IMR-90 (cell line): ENCODE data around the gene MARCHF9. TPM values are rescaled to one million over a fixed set of nuclear protein-coding genes. Genes with fewer than 3 reads are reported as not detected.

Source experiments
- ATAC-seq: fragments of 200-7000 bp; cut with Tn5 transposase; 2 replicates; pipeline ENCODE4 v1.9.1; 2020; ENCODE audit warnings: low read depth, mild to moderate bottlenecking, moderate library complexity
- BruUV-seq: library from RNA; stranded (reverse); fragments of 400-500 nt; replicated peaks from 2 replicates; lab custom pipeline; 2021; lab: Mats Ljungman, UMichigan
- CTCF ChIA-PET: fragments of 300-600 bp; formaldehyde crosslinking; extraction: SDS; loops from one replicate; lab custom pipeline; 2021; ENCODE audit warnings: antibody characterized with exemption; lab: Yijun Ruan, JAX
- POLR2A ChIA-PET: fragments of 300-600 bp; sonication (Branson Sonifier 250); formaldehyde crosslinking; loops from one replicate; lab custom pipeline; 2022; ENCODE audit warnings: antibody characterized with exemption; ENCODE audit not compliant: unreplicated experiment; lab: Charles Lee
- DNase-seq: peaks from one replicate; pipeline ENCODE4 v3.0.0; 2013
- H2AFZ ChIP-seq: replicated peaks from 2 replicates; pipeline ENCODE3; 2013; ENCODE audit warnings: low read length, mild to moderate bottlenecking; ENCODE audit not compliant: poor library complexity
- H2AK5ac ChIP-seq: 2 replicates; pipeline ENCODE4 v1.6.1; 2013; ENCODE audit warnings: low read depth, low read length, inconsistent platforms
- H2AK9ac ChIP-seq: replicated peaks from 2 replicates; pipeline ENCODE3; 2013; ENCODE audit warnings: mild to moderate bottlenecking, low read depth, low read length, moderate library complexity; ENCODE audit not compliant: poor library complexity
- H2BK120ac ChIP-seq: 2 replicates; pipeline ENCODE4 v1.6.1; 2013; ENCODE audit warnings: low read depth, low read length, inconsistent platforms
- H2BK15ac ChIP-seq: 3 replicates; pipeline ENCODE4 v1.6.1; 2013; ENCODE audit warnings: low read depth, low read length, inconsistent platforms
- H2BK20ac ChIP-seq: 2 replicates; pipeline ENCODE4 v1.6.1; 2013; ENCODE audit warnings: low read depth, mild to moderate bottlenecking, inconsistent platforms, low read length, moderate library complexity
- H2BK5ac ChIP-seq: 2 replicates; pipeline ENCODE4 v1.6.1; 2013; ENCODE audit warnings: mild to moderate bottlenecking, low read depth, low read length, inconsistent platforms; ENCODE audit not compliant: poor library complexity, severe bottlenecking
- H3K14ac ChIP-seq: replicated peaks from 2 replicates; pipeline ENCODE4 v1.6.1; 2013; ENCODE audit warnings: low read depth, low read length, inconsistent platforms
- H3K18ac ChIP-seq: 2 replicates; pipeline ENCODE4 v1.6.1; 2013; ENCODE audit warnings: low read depth, low read length, control low read depth
- H3K23ac ChIP-seq: 2 replicates; pipeline ENCODE4 v1.6.1; 2013; ENCODE audit warnings: low read depth, low read length, inconsistent platforms
- H3K27ac ChIP-seq: 2 replicates; pipeline ENCODE4 v1.5.1; 2013; ENCODE audit warnings: mild to moderate bottlenecking, control low read depth, low read length; ENCODE audit not compliant: insufficient read depth
- H3K27me3 ChIP-seq: 2 replicates; pipeline ENCODE4 v1.6.1; 2013; ENCODE audit warnings: low read length; ENCODE audit not compliant: control insufficient read depth, insufficient read depth
- H3K36me3 ChIP-seq: 2 replicates; pipeline ENCODE4 v1.6.1; 2013; ENCODE audit warnings: low read length, mixed read lengths; ENCODE audit not compliant: control insufficient read depth, insufficient read depth
- H3K4ac ChIP-seq: 2 replicates; pipeline ENCODE4 v1.6.1; 2013; ENCODE audit warnings: low read depth, low read length, inconsistent platforms
- H3K4me1 ChIP-seq: 2 replicates; pipeline ENCODE4 v1.6.1; 2013; ENCODE audit warnings: low read length, mixed read lengths; ENCODE audit not compliant: control insufficient read depth, insufficient read depth
- H3K4me2 ChIP-seq: 2 replicates; pipeline ENCODE4 v1.6.1; 2013; ENCODE audit warnings: low read depth, mild to moderate bottlenecking, control low read depth, low read length, moderate library complexity
- H3K4me3 ChIP-seq: 2 replicates; pipeline ENCODE4 v1.5.1; 2013; ENCODE audit warnings: low read depth, mild to moderate bottlenecking, control low read depth, low read length, moderate library complexity; ENCODE audit not compliant: insufficient read depth
- H3K56ac ChIP-seq: 2 replicates; pipeline ENCODE4 v1.6.1; 2013; ENCODE audit warnings: low read length, inconsistent platforms; ENCODE audit not compliant: insufficient read depth; ENCODE audit errors: extremely low read depth
- H3K79me1 ChIP-seq, 2 experiments: 2 replicates each; pipeline ENCODE4 v1.6.1; 2013; ENCODE audit warnings: low read length in 2 of 2, inconsistent platforms in 1 of 2, low read depth in 1 of 2
- H3K9ac ChIP-seq: 2 replicates; pipeline ENCODE4 v1.6.1; 2013; ENCODE audit warnings: low read depth, low read length, control low read depth
- H3K9me1 ChIP-seq: 2 replicates; pipeline ENCODE4 v1.6.1; 2013; ENCODE audit warnings: low read length, inconsistent platforms; ENCODE audit not compliant: insufficient read depth
- H3K9me3 ChIP-seq: 2 replicates; pipeline ENCODE4 v1.6.1; 2013; ENCODE audit warnings: low read length; ENCODE audit not compliant: control insufficient read depth, insufficient read depth
- H4K20me1 ChIP-seq: 2 replicates; pipeline ENCODE4 v1.6.1; 2013; ENCODE audit warnings: low read length, inconsistent platforms; ENCODE audit not compliant: insufficient read depth
- H4K5ac ChIP-seq: 2 replicates; pipeline ENCODE4 v1.6.1; 2013; ENCODE audit warnings: mild to moderate bottlenecking, low read depth, low read length, control low read depth
- H4K8ac ChIP-seq, 2 experiments: 2 replicates each; pipeline ENCODE4 v1.6.1; 2013; ENCODE audit warnings: low read depth in 2 of 2, low read length in 2 of 2, control low read depth in 1 of 2, inconsistent platforms in 1 of 2
- H4K91ac ChIP-seq: 2 replicates; pipeline ENCODE4 v1.6.1; 2013; ENCODE audit warnings: low read depth, low read length, inconsistent platforms; ENCODE audit not compliant: insufficient read depth
- CEBPB ChIP-seq: IDR thresholded peaks from 2 replicates; pipeline ENCODE4 v1.6.1; 2012; ENCODE audit warnings: low read depth, low read length, improper control_type of control experiment
- FOS ChIP-seq: fragments of 150-350 bp; IDR thresholded peaks from 2 replicates; pipeline ENCODE4 v1.6.1; 2016; ENCODE audit warnings: low read depth, low read length
- MAFK ChIP-seq: IDR thresholded peaks from 2 replicates; pipeline ENCODE4 v1.6.1; 2012; ENCODE audit warnings: low read depth, low read length, improper control_type of control experiment
- MXI1 ChIP-seq: IDR thresholded peaks from 2 replicates; pipeline ENCODE4 v1.6.1; 2012; ENCODE audit warnings: low read depth, mild to moderate bottlenecking, low read length, moderate library complexity, borderline replicate concordance
- RCOR1 ChIP-seq: IDR thresholded peaks from 2 replicates; pipeline ENCODE4 v1.6.1; 2012; ENCODE audit warnings: mild to moderate bottlenecking, low read length, improper control_type of control experiment; ENCODE audit not compliant: insufficient replicate concordance
- SMC3 ChIP-seq: fragments of 150-350 bp; IDR thresholded peaks from 2 replicates; pipeline ENCODE4 v1.6.1; 2016; ENCODE audit warnings: low read depth, mild to moderate bottlenecking, antibody characterized with exemption, low read length, moderate library complexity
- WGBS, 2 experiments: methylation state at CpG; one replicate each; pipeline versions ENCODE4 v1.1.5 to v1.1.7; 2013; ENCODE audit warnings: missing lambda C conversion rate in 2 of 2; ENCODE audit not compliant: insufficient read length in 1 of 2; ENCODE audit errors: extremely low coverage in 2 of 2; 5-methylcytosine and 5-hydroxymethylcytosine counted together
- dilution Hi-C: fragments of 300-500 bp; cut with HindIII; formaldehyde crosslinking; loops from one replicate; pipeline ENCODE4 v1.14.3; 2018; ENCODE audit warnings: low sequenced_read_pairs; ENCODE audit not compliant: unreplicated experiment
- in situ Hi-C: fragments of 300-500 bp; cut with MboI; formaldehyde crosslinking; loops from 3 replicates; pipeline ENCODE4 v1.14.3; 2019; ENCODE audit warnings: low sequenced_read_pairs, inconsistent platforms, mixed read lengths
- intact Hi-C: fragments of 100-400 bp; cut with micrococcal nuclease; formaldehyde crosslinking; loops from 2 replicates; pipeline ENCODE4 v1.10.0; 2022
- polyA plus RNA-seq, 3 experiments: library from polyadenylated mRNA; depleted of rRNA; stranded (reverse); fragments of >200 nt; gene quantifications; 2 replicates each; pipeline ENCODE4 v1.2.3, GENCODE V29; 2012; ENCODE audit warnings: low replicate concordance in 1 of 3
- total RNA-seq: library from RNA; depleted of rRNA; stranded (reverse); fragments of >200 nt; gene quantifications from 2 replicates; pipeline ENCODE4 v1.2.3, GENCODE V29; 2012

MARCHF9 gene
- total and polyA plus RNA-seq, 2 of the 4 experiments (the other 2 are of a cell fraction): 1.1 to 5.4 TPM

GRCh38 chr12:57755454-57756372 is 810 bp downstream of the MARCHF9 start:
- dilution Hi-C loops (no loop called here), in situ Hi-C loops (no loop called here), intact Hi-C loops (no loop called here)
- Histone ChIP-seq H4K8ac (no peak overlapping the region), H2BK120ac (no peak overlapping the region), H3K9ac (peak overlapping the region; percentile 28; the same call in 1 of the 2 replicates), H2BK20ac (no peak overlapping the region), H3K18ac (no peak overlapping the region), H3K9me1 (peaks cover 10% of the 10 kb centered on the region), H2BK5ac (no peak overlapping the region), H2AK9ac (peak overlapping the region; percentile 3), H2AFZ (peak overlapping the region; percentile 82), H3K27me3 (peaks cover 10% of the 10 kb centered on the region), H3K23ac (no peak overlapping the region; the same call in 1 of the 2 replicates), H3K4ac (no peak overlapping the region), H4K91ac (no peak overlapping the region), H3K9me3 (no peaks in the 10 kb centered on the region), H4K5ac (no peak overlapping the region), H4K20me1 (peaks cover 1% of the 10 kb centered on the region; the same call in 1 of the 2 replicates), H2BK15ac (no peak overlapping the region), H3K4me2 (peak overlapping the region; percentile 81), H3K56ac (no peak overlapping the region), H2AK5ac (no peak overlapping the region), H3K36me3 (peaks cover 13% of the 10 kb centered on the region), H3K27ac (no peak overlapping the region; the same call in 1 of the 2 replicates), H3K14ac (no peak overlapping the region), H3K79me1 (peaks cover 9 to 18% of the 10 kb centered on the region in 2 experiments; a peak in 3 of 4 replicates), H3K4me1 (peaks cover 7% of the 10 kb centered on the region), H3K4me3 (peak overlapping the region; percentile 59)
- DNase-seq (no peak), ATAC-seq (no peak)
- TF ChIP-seq MXI1: no peak
- TF ChIP-seq SMC3: no peak
- TF ChIP-seq MAFK: no peak
- no peak for TF ChIP-seq FOS
- no peak for TF ChIP-seq RCOR1
- no peak for TF ChIP-seq CEBPB
- no TSS peak for BruUV-seq
- WGBS, 2 experiments: 1% methylated on average over 41 of the region's 76 CpGs; no CpG with 5 or more reads in 1 of the 2 experiments
- ChIA-PET POLR2A (no interaction called here), CTCF (interaction anchor here (0.6 kb wide), 1 partner anchor 11 kb away, joined by 3 read pairs; the partner anchor contains the start of gene CYP27B1)
